ENCODE results near the gene WDR86. TPM values are rescaled to one million over a fixed set of nuclear protein-coding genes. Genes with fewer than 3 reads are reported as not detected.

WDR86 gene
- total and polyA plus RNA-seq, 2 experiments from 2014 or later, result 9.1 to 59.1 TPM

- no peak overlapping the region for H3K4me2 ChIP-seq
- no peak overlapping the region for H3K27ac ChIP-seq (ENCODE audit: low read depth)
- peaks cover 8% of the 10 kb centered on the region; the same call in 1 of the 2 replicates for H3F3A ChIP-seq (replicated peaks; ENCODE audit: low read depth)
- Mint-ChIP-seq H3K27me3 (ENCODE audit: insufficient read depth, low read depth, poor library complexity) (peaks cover 26% of the 10 kb centered on the region), H3K4me1 (peaks cover 38% of the 10 kb centered on the region), H3K4me3 (no peak overlapping the region), H3K27ac (peak overlapping the region; percentile 72; the same call in 1 of the 2 replicates), H3K36me3 (ENCODE audit: low read depth) (no peaks in the 10 kb centered on the region; the same call in 2 of the 3 replicates), H3K9me3 (no peaks in the 10 kb centered on the region)
- H3K4me1 ChIP-seq (ENCODE audit: insufficient read depth), result peaks cover 6% of the 10 kb centered on the region; the same call in 1 of the 2 replicates
- H3K36me3 ChIP-seq (ENCODE audit: insufficient read depth), result no peaks in the 10 kb centered on the region
- ATAC-seq, result no peak
- H3K27me3 ChIP-seq (ENCODE audit: insufficient read depth), result 0 out of 2 replicates have a peak, but pooled peaks cover 3% of the 10 kb centered on the region
- no peaks in the 10 kb centered on the region; the same call in 1 of the 2 replicates for H3K79me2 ChIP-seq (replicated peaks; ENCODE audit: insufficient read depth)
- H3K4me3 ChIP-seq, result no peak overlapping the region
- H2AFZ ChIP-seq, result no peak overlapping the region
- TF ChIP-seq STAT1 (IDR thresholded peaks at IDR 0.05; ENCODE audit: unreplicated experiment) (no peak), POLR2AphosphoS5 (IDR thresholded peaks at IDR 0.05; ENCODE audit: low read depth) (no peak), NANOG (IDR thresholded peaks at IDR 0.05; ENCODE audit: borderline replicate concordance) (no peak), EZH2 (IDR thresholded peaks at IDR 0.05; ENCODE audit: low read depth, unreplicated experiment) (no peak), CREB1 (CRISPR knock-in tag; IDR thresholded peaks at IDR 0.05; ENCODE audit: low read depth) (no peak), ZNF462 (CRISPR knock-in tag; IDR thresholded peaks at IDR 0.05) (no peak), CTCF (conservative IDR thresholded peaks at IDR 0.05; ENCODE audit: low read depth in 2 of 2) (no peak), ZNF331 (CRISPR knock-in tag; IDR thresholded peaks at IDR 0.05; ENCODE audit: low read depth) (no peak), ZNF114 (CRISPR knock-in tag; IDR thresholded peaks at IDR 0.05) (no peak), JUNB (IDR thresholded peaks at IDR 0.05; ENCODE audit: unreplicated experiment) (no peak), EZH2phosphoT487 (IDR thresholded peaks at IDR 0.05; ENCODE audit: unreplicated experiment) (no peak), ETS1 (IDR thresholded peaks at IDR 0.05) (no peak), REST (IDR thresholded peaks at IDR 0.05; ENCODE audit: unreplicated experiment) (no peak)
- no peak for DNase-seq (ENCODE audit: low spot score)
- no peaks in the 10 kb centered on the region; the same call in 1 of the 2 replicates for H4K20me1 ChIP-seq (replicated peaks; ENCODE audit: insufficient read depth)
- H3K9me2 ChIP-seq (ENCODE audit: insufficient read depth), result no peaks in the 10 kb centered on the region
These were observed 5.4 kb downstream of the WDR86 start for GRCh38 chr7:151404216-151405011.

All from GM23338 (cell line).